Esophagus squamous epithelium (tissue), 5 donors: Measurements from ENCODE around the gene SMYD1. TPM values are rescaled to one million over a fixed set of nuclear protein-coding genes. Genes with fewer than 3 reads are reported as not detected.

Experiments used
- DNase-seq: peaks from one replicate; lab custom pipeline; 2025; lab: John Stamatoyannopoulos, UW
- H3K27ac ChIP-seq, 4 donors: fragments of 200-600 bp; sonication (generic); one replicate each; pipeline ENCODE4 v1.5.1; 2016 to 2019; ENCODE audit warnings: mild to moderate bottlenecking in 1 of 4
- H3K27me3 ChIP-seq, 4 donors: fragments of 200-600 bp; sonication (generic); 1 replicate in 3 of 4; 2 replicates in 1 of 4; pipeline versions ENCODE4 v1.5.1 to v1.6.0; 2017 to 2021; ENCODE audit warnings: antibody characterized with exemption in 1 of 4
- H3K36me3 ChIP-seq, 3 donors: fragments of 200-600 bp; sonication (generic); one replicate each; pipeline ENCODE4 v1.5.1; 2016 to 2019
- H3K4me1 ChIP-seq, 3 donors: fragments of 200-600 bp; sonication (generic); one replicate each; pipeline ENCODE4 v1.5.1; 2017 to 2019
- H3K4me3 ChIP-seq, 4 donors: fragments of 200-600 bp; sonication (generic); 1 replicate in 3 of 4; 2 replicates in 1 of 4; pipeline ENCODE4 v1.5.1; 2016 to 2019; ENCODE audit warnings: mild to moderate bottlenecking in 2 of 4, moderate library complexity in 1 of 4
- H3K9me3 ChIP-seq, 3 donors: fragments of 200-600 bp; sonication (generic); one replicate each; pipeline ENCODE4 v1.5.1; 2016 to 2019
- POLR2A ChIP-seq, 4 donors: fragments of 450-650 bp; IDR thresholded peaks; one replicate each; pipeline ENCODE4 v1.6.1; 2017; ENCODE audit warnings: antibody characterized with exemption in 4 of 4, mild to moderate bottlenecking in 4 of 4, moderate library complexity in 3 of 4
- WGBS, 2 donors: methylation state at CpG; one replicate each; pipeline ENCODE4 v1.1.5; 2018; 5-methylcytosine and 5-hydroxymethylcytosine counted together
- intact Hi-C: fragments of 100-400 bp; cut with DNase I; formaldehyde crosslinking; loops from one replicate; pipeline ENCODE4 v1.15.0; 2022
- small RNA-seq, 4 donors: library from RNA; depleted of rRNA; stranded (forward); fragments of <200 nt; gene quantifications; one replicate each; pipeline ENCODE3, GENCODE V24; 2016
- total RNA-seq, 4 donors: library from RNA; depleted of rRNA; stranded (reverse); fragments of >200 nt; gene quantifications; one replicate each; pipeline ENCODE4 v1.1.0, GENCODE V29; 2016
- TF ChIP-seq, protein P1 (sequence below), 6 experiments: fragments of 450-650 bp in 4 of 6; fragments of 200-600 bp in 2 of 6; sonication (generic) in 2 of 6; IDR thresholded peaks; one replicate each; pipeline ENCODE4 v1.5.1; 2016 to 2019; ENCODE audit warnings: antibody characterized with exemption in 6 of 6, mild to moderate bottlenecking in 4 of 6, moderate library complexity in 4 of 6
- donor health status: DM: yes; HTN: yes; CAD: no.

SMYD1 gene
- total RNA-seq, 4 donors from 2014 or later: 0.27 TPM; not detected in 3

DNA sequence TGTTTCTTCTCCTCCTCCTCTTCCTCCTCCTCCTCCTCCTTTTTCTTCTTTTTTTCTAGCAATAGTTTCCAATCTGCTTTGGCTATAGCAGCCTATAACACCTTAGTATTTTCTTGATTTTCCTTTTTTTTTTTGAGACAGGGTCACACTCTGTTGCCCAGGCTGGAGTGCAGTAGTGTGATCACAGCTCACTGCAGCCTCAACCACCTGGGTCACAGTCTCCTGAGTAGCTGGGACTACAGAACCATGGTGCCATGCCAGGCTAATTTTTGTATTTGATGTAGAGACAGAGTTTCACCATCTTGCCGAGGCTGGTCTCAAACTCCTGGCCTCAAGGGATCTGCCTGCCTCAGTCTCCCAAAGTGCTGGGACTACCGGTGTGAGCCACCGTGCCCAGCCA is 91.9 kb downstream of the SMYD1 start:
- intact Hi-C loops: no loop called here
- 50 to 85% methylated on average over 3 of the region's 3 CpGs for WGBS, 2 donors
- no peak overlapping the region for H3K4me3 ChIP-seq
- no peak overlapping the region for H3K27ac ChIP-seq
- no peaks in the 10 kb centered on the region for H3K9me3 ChIP-seq
- H3K36me3 ChIP-seq: no peaks in the 10 kb centered on the region
- DNase-seq: no peak
- TF ChIP-seq POLR2A (IDR thresholded peaks at IDR 0.05): no peak
- TF ChIP-seq, protein P1, sequence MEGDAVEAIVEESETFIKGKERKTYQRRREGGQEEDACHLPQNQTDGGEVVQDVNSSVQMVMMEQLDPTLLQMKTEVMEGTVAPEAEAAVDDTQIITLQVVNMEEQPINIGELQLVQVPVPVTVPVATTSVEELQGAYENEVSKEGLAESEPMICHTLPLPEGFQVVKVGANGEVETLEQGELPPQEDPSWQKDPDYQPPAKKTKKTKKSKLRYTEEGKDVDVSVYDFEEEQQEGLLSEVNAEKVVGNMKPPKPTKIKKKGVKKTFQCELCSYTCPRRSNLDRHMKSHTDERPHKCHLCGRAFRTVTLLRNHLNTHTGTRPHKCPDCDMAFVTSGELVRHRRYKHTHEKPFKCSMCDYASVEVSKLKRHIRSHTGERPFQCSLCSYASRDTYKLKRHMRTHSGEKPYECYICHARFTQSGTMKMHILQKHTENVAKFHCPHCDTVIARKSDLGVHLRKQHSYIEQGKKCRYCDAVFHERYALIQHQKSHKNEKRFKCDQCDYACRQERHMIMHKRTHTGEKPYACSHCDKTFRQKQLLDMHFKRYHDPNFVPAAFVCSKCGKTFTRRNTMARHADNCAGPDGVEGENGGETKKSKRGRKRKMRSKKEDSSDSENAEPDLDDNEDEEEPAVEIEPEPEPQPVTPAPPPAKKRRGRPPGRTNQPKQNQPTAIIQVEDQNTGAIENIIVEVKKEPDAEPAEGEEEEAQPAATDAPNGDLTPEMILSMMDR (IDR thresholded peaks at IDR 0.05): no peak
- peaks cover 0 to 4% (median under 1%) of the 10 kb centered on the region in 3 donors for H3K4me1 ChIP-seq
- H3K27me3 ChIP-seq: no peaks in the 10 kb centered on the region

DNA sequence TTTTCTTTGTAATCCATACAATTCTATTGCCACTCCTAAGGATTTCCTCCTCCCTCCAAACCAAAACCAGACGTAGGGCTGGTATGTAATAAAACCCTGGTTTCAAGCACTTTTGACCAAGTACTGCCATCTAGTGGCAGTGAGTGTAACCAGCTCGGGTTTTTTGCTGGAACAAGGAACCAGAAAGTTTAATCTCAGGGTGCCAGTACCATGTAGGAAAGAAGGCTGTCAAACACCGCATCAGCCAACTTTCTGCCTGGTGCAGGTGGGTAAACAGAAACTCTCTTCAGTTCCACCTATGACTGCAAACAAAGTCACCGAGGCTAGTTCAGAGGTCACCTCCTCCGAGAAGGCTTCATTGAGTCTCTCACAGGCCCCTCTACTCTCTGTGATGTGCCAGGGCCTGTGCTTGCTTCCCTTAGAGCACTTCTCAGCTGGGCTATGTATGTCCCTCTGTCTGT is 92.4 kb downstream of the SMYD1 start:
- DNase-seq: no peak
- no peak for TF ChIP-seq POLR2A (IDR thresholded peaks at IDR 0.05)
- TF ChIP-seq, protein P1 (IDR thresholded peaks at IDR 0.05): peak; percentile 69 to 85 (median 80)
- 22 to 25% methylated on average over 4 to 5 of the region's 5 CpGs for WGBS, 2 donors
- Histone ChIP-seq H3K27ac (no peak overlapping the region), H3K27me3 (no peaks in the 10 kb centered on the region), H3K36me3 (no peaks in the 10 kb centered on the region), H3K4me3 (no peak overlapping the region), H3K9me3 (no peaks in the 10 kb centered on the region), H3K4me1 (peaks cover 0 to 9% (median 5%) of the 10 kb centered on the region in 3 donors)
- intact Hi-C loops: loop anchor here (5.0 kb wide), 1 partner anchor 103 kb away; the partner anchor contains the start of gene KRCC1

DNA sequence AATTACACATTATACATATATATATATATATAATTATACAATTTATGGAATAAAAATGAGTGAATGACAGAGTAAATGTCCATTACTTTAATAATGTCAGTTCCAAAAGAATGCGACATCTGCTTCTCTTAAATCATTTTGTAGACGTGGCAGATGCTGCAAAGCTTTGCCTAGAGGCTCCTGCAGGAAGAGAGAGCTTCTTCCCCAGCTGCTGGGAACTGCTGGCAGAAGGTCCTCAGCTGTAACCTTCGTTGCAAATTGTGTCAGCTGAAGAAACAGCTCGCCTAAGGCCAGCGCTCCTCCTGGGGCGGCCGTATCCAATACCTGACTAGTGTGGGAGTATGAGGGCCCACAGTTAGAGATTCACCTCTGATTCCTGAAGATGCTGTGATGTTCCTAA is 92.9 kb downstream of the SMYD1 start:
- Histone ChIP-seq H3K36me3 (no peaks in the 10 kb centered on the region), H3K4me1 (peaks cover 0 to 10% (median 7%) of the 10 kb centered on the region in 3 donors), H3K27me3 (no peaks in the 10 kb centered on the region), H3K9me3 (no peaks in the 10 kb centered on the region), H3K27ac (no peak overlapping the region), H3K4me3 (no peak overlapping the region)
- intact Hi-C loops: loop anchor here (5.0 kb wide), 1 partner anchor 103 kb away; the partner anchor contains the start of gene KRCC1
- TF ChIP-seq, protein P1 (IDR thresholded peaks at IDR 0.05): no peak
- no peak for TF ChIP-seq POLR2A (IDR thresholded peaks at IDR 0.05)
- no peak for DNase-seq
- 80 to 81% methylated on average over 7 of the region's 7 CpGs for WGBS, 2 donors

DNA sequence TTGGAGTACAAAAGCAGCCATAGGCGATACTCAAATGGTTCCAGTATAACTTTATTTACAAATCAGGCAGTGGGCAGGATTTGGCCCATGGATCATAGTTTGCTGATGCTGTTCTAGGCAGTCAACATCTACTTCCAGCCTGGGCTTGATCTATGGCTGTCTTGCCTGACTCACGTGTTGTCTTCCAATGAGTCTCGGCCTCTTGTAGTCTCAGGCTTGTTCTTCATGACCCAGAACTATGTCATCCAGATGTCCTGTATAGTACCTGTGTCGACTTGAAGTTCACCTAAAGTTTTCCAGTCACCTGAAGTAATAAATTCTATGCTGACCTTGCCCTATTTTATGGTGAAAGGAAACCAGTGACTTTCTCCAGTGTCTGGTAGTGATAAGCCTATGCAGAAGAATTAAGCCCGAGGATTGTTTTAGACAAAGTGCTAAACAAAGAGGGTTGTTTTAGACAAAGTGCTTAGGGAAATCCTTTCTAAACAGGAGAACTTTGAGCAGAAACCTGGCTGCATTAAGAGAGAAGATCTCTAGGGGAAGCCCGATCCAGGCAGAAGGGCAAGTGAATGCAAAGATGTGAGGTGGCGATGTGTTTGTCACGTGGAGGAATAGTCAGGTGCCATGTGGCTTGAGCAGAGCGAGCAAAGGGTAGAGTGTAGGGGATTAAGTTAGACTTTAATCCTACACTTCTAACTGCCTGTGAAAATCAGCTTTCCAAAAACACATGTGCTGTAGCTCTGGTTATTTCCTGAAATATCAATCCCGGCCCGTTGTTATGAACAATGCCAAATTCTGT is 94.0 kb downstream of the SMYD1 start:
- DNase-seq: no peak
- WGBS, 2 donors: 39 to 47% methylated on average over 11 of the region's 11 CpGs
- TF ChIP-seq, protein P1 (IDR thresholded peaks at IDR 0.05): no peak
- no peak for TF ChIP-seq POLR2A (IDR thresholded peaks at IDR 0.05)

More for the DNA sequence above, 94.0 kb downstream of the SMYD1 start:
- Histone ChIP-seq H3K4me3 (no peak overlapping the region), H3K36me3 (no peaks in the 10 kb centered on the region), H3K27ac (no peak overlapping the region), H3K27me3 (no peaks in the 10 kb centered on the region), H3K9me3 (no peaks in the 10 kb centered on the region), H3K4me1 (peaks cover 0 to 18% (median 7%) of the 10 kb centered on the region in 3 donors)
- intact Hi-C loops: loop anchor here (5.0 kb wide), 1 partner anchor 104 kb away; the partner anchor contains the start of gene KRCC1

Small RNA genes lying within 50 kb of the gene (small RNA-seq; reads per million reads assigned to genes)
- 0 reads per million in 4 donors for gene MIR4780

Other genes with a start within 250 kb of the SMYD1 start
- 1 to 10 TPM in 3 of 4 donors, not detected in 1; 1.3 to 1.9 (median 1.6) TPM for gene RGPD2, start 242.0 kb upstream of the SMYD1 start, total RNA-seq
- gene RNU2-63P, start 51.3 kb upstream of the SMYD1 start, total RNA-seq: not detected
- 10 to 100 TPM; 11.7 to 28.4 (median 20.1) TPM for gene KRCC1, start 12.0 kb upstream of the SMYD1 start, total RNA-seq
- not detected for gene FABP1, start 60.2 kb downstream of the SMYD1 start, total RNA-seq
- 10 to 100 TPM in 1 of 4 donors, 1 to 10 TPM in 2, under 1 TPM in 1; 0.22 to 15.8 (median 6.0) TPM for gene THNSL2, start 102.5 kb downstream of the SMYD1 start, total RNA-seq